H1 (cell line): ENCODE results near the gene IVL. TPM values are rescaled to one million over a fixed set of nuclear protein-coding genes. Genes with fewer than 3 reads are reported as not detected.

Experiments
- CTCF ChIA-PET: fragments of 300-600 bp; sonication (Branson Sonifier 250); formaldehyde crosslinking; loops from one replicate; lab custom pipeline; 2021; ENCODE audit not compliant: partially characterized antibody; lab: Charles Lee
- POLR2A ChIA-PET: fragments of 300-600 bp; sonication (Branson Sonifier 250); formaldehyde crosslinking; loops from one replicate; lab custom pipeline; 2021; ENCODE audit warnings: inconsistent platforms; ENCODE audit not compliant: partially characterized antibody; lab: Charles Lee
- DNase-seq, 2 experiments: peaks; one replicate each; pipeline versions ENCODE4 v3.0.0 to v3.0.0-alpha.2; 2010 to 2022; ENCODE audit warnings: low spot score in 2 of 2, low read depth in 1 of 2, mixed read lengths in 1 of 2
- FAIRE-seq: peaks from 2 replicates; lab custom pipeline; 2011; peaks lifted over from hg19 to GRCh38; lab: Jason Lieb, UNC
- H2AFZ ChIP-seq: 2 replicates; pipeline ENCODE4 v1.8.1; 2012; ENCODE audit warnings: low read length, inconsistent platforms
- H2AK5ac ChIP-seq: 2 replicates; pipeline ENCODE4 v1.6.1; 2013; ENCODE audit warnings: low read depth, low read length
- H2BK120ac ChIP-seq: replicated peaks from 2 replicates; pipeline ENCODE3; 2013; ENCODE audit warnings: low read depth, low read length, inconsistent platforms
- H2BK12ac ChIP-seq: 2 replicates; pipeline ENCODE4 v1.6.1; 2013; ENCODE audit warnings: low read depth, low read length
- H2BK15ac ChIP-seq: 2 replicates; pipeline ENCODE4 v1.6.1; 2013; ENCODE audit warnings: low read length
- H2BK20ac ChIP-seq: 2 replicates; pipeline ENCODE4 v1.6.1; 2013; ENCODE audit warnings: low read length
- H2BK5ac ChIP-seq: 2 replicates; pipeline ENCODE4 v1.6.1; 2013; ENCODE audit warnings: low read depth, low read length
- H3K14ac ChIP-seq: 2 replicates; pipeline ENCODE4 v1.6.1; 2013; ENCODE audit warnings: inconsistent platforms; ENCODE audit not compliant: insufficient read length
- H3K18ac ChIP-seq: 2 replicates; pipeline ENCODE4 v1.6.1; 2013; ENCODE audit warnings: low read length; ENCODE audit errors: extremely low read depth
- H3K23ac ChIP-seq: 2 replicates; pipeline ENCODE4 v1.6.1; 2013; ENCODE audit warnings: inconsistent platforms; ENCODE audit not compliant: insufficient read length
- H3K23me2 ChIP-seq: 2 replicates; pipeline ENCODE4 v1.6.1; 2013; ENCODE audit warnings: low read depth, low read length
- H3K27ac ChIP-seq: 2 replicates; pipeline ENCODE4 v1.6.1; 2011; ENCODE audit warnings: low read depth, low read length, inconsistent platforms
- H3K27me3 ChIP-seq, 4 experiments: replicated peaks in 1 of 4; 1 replicate in 1 of 4; 2 replicates in 3 of 4; pipeline versions ENCODE4 v1.6.1 to v1.8.1; 2011 to 2013; ENCODE audit warnings: low read length in 3 of 4, mild to moderate bottlenecking in 3 of 4, inconsistent platforms in 2 of 4, mixed read lengths in 2 of 4, moderate library complexity in 1 of 4; ENCODE audit not compliant: control insufficient read depth in 3 of 4, insufficient read depth in 3 of 4; ENCODE audit errors: extremely low read depth in 1 of 4
- H3K36me3 ChIP-seq, 4 experiments: 2 replicates each; pipeline versions ENCODE4 v1.6.1 to v1.8.1; 2011 to 2013; ENCODE audit warnings: mild to moderate bottlenecking in 4 of 4, low read length in 3 of 4, moderate library complexity in 2 of 4, control low read depth in 1 of 4, inconsistent platforms in 1 of 4; ENCODE audit not compliant: insufficient read depth in 4 of 4, control insufficient read depth in 2 of 4
- H3K4ac ChIP-seq: replicated peaks from 2 replicates; pipeline ENCODE3; 2013; ENCODE audit warnings: low read length, low read depth, mixed read lengths, inconsistent platforms; ENCODE audit not compliant: insufficient read length
- H3K4me1 ChIP-seq, 4 experiments: replicated peaks in 1 of 4; 1 replicate in 1 of 4; 2 replicates in 3 of 4; pipeline versions ENCODE4 v1.6.1 to v1.8.1; 2011 to 2013; ENCODE audit warnings: low read length in 3 of 4, inconsistent platforms in 2 of 4, mixed read lengths in 1 of 4; ENCODE audit not compliant: insufficient read depth in 4 of 4, control insufficient read depth in 3 of 4
- H3K4me2 ChIP-seq, 2 experiments: 2 replicates each; pipeline versions ENCODE4 v1.6.1 to v1.8.1; 2011 to 2013; ENCODE audit warnings: low read depth in 2 of 2, low read length in 2 of 2, control low read depth in 1 of 2, inconsistent platforms in 1 of 2, mild to moderate bottlenecking in 1 of 2; ENCODE audit not compliant: insufficient read depth in 1 of 2
- H3K4me3 ChIP-seq, 4 experiments: fragments of 200-600, 300-600 bp in 1 of 4; sonication (generic), shearing (Covaris generic), sonication (Bioruptor Twin) in 1 of 4; 2 replicates each; pipeline versions ENCODE4 v1.5.1 to v1.8.1; 2011 to 2016; ENCODE audit warnings: low read length in 4 of 4, low read depth in 3 of 4, control low read depth in 2 of 4, inconsistent platforms in 2 of 4, mild to moderate bottlenecking in 2 of 4, mixed read lengths in 1 of 4, moderate library complexity in 1 of 4; ENCODE audit not compliant: insufficient read depth in 2 of 4; ENCODE audit errors: extremely low read depth in 1 of 4
- H3K56ac ChIP-seq: replicated peaks from 2 replicates; pipeline ENCODE3; 2013; ENCODE audit warnings: low read depth, mild to moderate bottlenecking, mixed read lengths, low read length, inconsistent platforms; ENCODE audit not compliant: insufficient read length
- H3K79me1 ChIP-seq: 2 replicates; pipeline ENCODE4 v1.6.1; 2013; ENCODE audit warnings: low read depth, low read length, control low read depth
- H3K79me2 ChIP-seq, 2 experiments: 2 replicates each; pipeline versions ENCODE4 v1.6.1 to v1.8.1; 2012 to 2013; ENCODE audit warnings: low read length in 2 of 2, mild to moderate bottlenecking in 2 of 2, inconsistent platforms in 1 of 2; ENCODE audit not compliant: insufficient read depth in 2 of 2, control insufficient read depth in 1 of 2
- H3K9ac ChIP-seq, 4 experiments: replicated peaks in 1 of 4; 1 replicate in 1 of 4; 2 replicates in 3 of 4; pipeline versions ENCODE4 v1.6.1 to v1.8.1; 2011 to 2013; ENCODE audit warnings: low read depth in 3 of 4, low read length in 3 of 4, control low read depth in 2 of 4, mild to moderate bottlenecking in 2 of 4, moderate library complexity in 2 of 4, inconsistent platforms in 1 of 4; ENCODE audit errors: extremely low read depth in 1 of 4
- H3K9me3 ChIP-seq, 2 experiments: 2 replicates each; pipeline versions ENCODE4 v1.6.1 to v1.8.1; 2012 to 2013; ENCODE audit warnings: mild to moderate bottlenecking in 2 of 2, moderate library complexity in 2 of 2, control low read depth in 1 of 2, inconsistent platforms in 1 of 2, low read depth in 1 of 2, low read length in 1 of 2, mixed read lengths in 1 of 2; ENCODE audit not compliant: insufficient read depth in 2 of 2
- H4K20me1 ChIP-seq, 2 experiments: replicated peaks in 1 of 2; 2 replicates each; pipeline versions ENCODE3 to v1.8.1; 2011 to 2013; ENCODE audit warnings: inconsistent platforms in 2 of 2, low read length in 2 of 2, mild to moderate bottlenecking in 1 of 2; ENCODE audit not compliant: insufficient read depth in 2 of 2, control insufficient read depth in 1 of 2
- H4K5ac ChIP-seq: 2 replicates; pipeline ENCODE4 v1.6.1; 2013; ENCODE audit warnings: low read length, low read depth, mixed read lengths, inconsistent platforms; ENCODE audit not compliant: insufficient read length
- H4K8ac ChIP-seq: 2 replicates; pipeline ENCODE4 v1.8.0; 2013; ENCODE audit warnings: mild to moderate bottlenecking, moderate library complexity, low read length, inconsistent platforms; ENCODE audit not compliant: insufficient read depth; ENCODE audit errors: extremely low read depth
- H4K91ac ChIP-seq: replicated peaks from 2 replicates; pipeline ENCODE3; 2013; ENCODE audit warnings: low read length, mixed read lengths, inconsistent platforms; ENCODE audit not compliant: insufficient read length
- GABPA ChIP-seq: IDR thresholded peaks from 2 replicates; pipeline ENCODE4 v1.6.1; 2011; ENCODE audit warnings: mild to moderate bottlenecking, low read length, moderate library complexity, borderline replicate concordance; ENCODE audit not compliant: insufficient read depth
- RNF2 ChIP-seq: fragments of 200-900, 300-1000 bp; sonication (generic); IDR thresholded peaks from 2 replicates; pipeline ENCODE4 v1.7.1; 2016; ENCODE audit warnings: borderline replicate concordance, low read depth, mild to moderate bottlenecking, antibody characterized with exemption, low read length; ENCODE audit not compliant: poor library complexity, severe bottlenecking; ENCODE audit errors: missing control alignments
- SAP30 ChIP-seq: fragments of 300-600 bp; sonication (generic); IDR thresholded peaks from 2 replicates; pipeline ENCODE4 v1.7.1; 2012; ENCODE audit warnings: low read length, moderate library complexity, mild to moderate bottlenecking, inconsistent platforms; ENCODE audit not compliant: insufficient read depth, insufficient replicate concordance
- SP4 ChIP-seq: IDR thresholded peaks from 2 replicates; pipeline ENCODE4 v1.6.1; 2012; ENCODE audit warnings: low read length, inconsistent platforms
- TBP ChIP-seq: IDR thresholded peaks from 2 replicates; pipeline ENCODE4 v1.6.1; 2011; ENCODE audit warnings: low read depth, low read length, improper control_type of control experiment
- WGBS, 2 experiments: shearing (Covaris generic) in 1 of 2; methylation state at CpG; one replicate each; pipeline versions ENCODE4 v1.1.6 to v1.1.7; 2013 to 2015; ENCODE audit warnings: low lambda C conversion rate in 2 of 2, mixed read lengths in 2 of 2, inconsistent platforms in 1 of 2, low coverage in 1 of 2, missing lambda C conversion rate in 1 of 2; ENCODE audit not compliant: insufficient replicate concordance in 2 of 2, insufficient coverage in 1 of 2, insufficient read length in 1 of 2; ENCODE audit errors: extremely low coverage in 1 of 2, missing lambda C conversion rate in 1 of 2; 5-methylcytosine and 5-hydroxymethylcytosine counted together
- polyA plus RNA-seq, 7 experiments: library from polyadenylated mRNA; depleted of rRNA in 3 of 7; stranded (reverse) in 5 of 7; unstranded in 2 of 7; fragments of >200 nt in 5 of 7; fragments of 200-250 nt in 2 of 7; gene quantifications; 1 replicate in 5 of 7; 2 replicates in 1 of 7; 4 replicates in 1 of 7; pipeline versions ENCODE4 v1.2.1 to v1.2.3, GENCODE V29; 2011 to 2013; ENCODE audit warnings: missing spikeins in 2 of 7, mixed read lengths in 2 of 7
- total RNA-seq: library from RNA; stranded (reverse); fragmentation: NEBNext Ultra II Directional; extraction: Animal tissue kit (Norgen Biotek cat#: 25700); gene quantifications from 2 replicates; pipeline ENCODE4 v1.2.1, GENCODE V29; 2021
- TF ChIP-seq, protein P1 (sequence below): IDR thresholded peaks from 2 replicates; pipeline ENCODE4 v1.6.1; 2012; ENCODE audit warnings: inconsistent platforms

Gene IVL
- total and polyA plus RNA-seq, 2 of the 8 experiments (the other 6 are each of a cell fraction or from before 2014, with no cell fraction given), result not detected

DNA sequence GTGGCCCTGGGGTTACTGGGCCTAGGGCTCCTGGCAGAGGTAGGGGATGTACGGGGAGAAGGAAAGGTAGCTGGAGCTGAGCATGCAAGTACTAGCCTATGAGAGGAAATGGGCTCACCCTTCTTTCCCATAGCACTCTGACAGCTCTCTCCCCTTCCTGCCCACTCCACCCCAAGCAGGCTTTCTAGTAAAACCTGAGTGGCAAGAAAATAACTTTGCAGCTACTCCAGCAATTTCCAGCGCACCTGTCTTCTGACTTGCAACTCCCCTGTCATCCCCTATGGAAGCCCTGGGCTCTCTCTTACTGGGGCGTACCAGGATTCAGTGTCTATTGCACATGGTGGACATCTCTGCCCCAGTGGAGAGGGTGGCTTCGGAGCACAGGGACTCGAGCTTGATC is 6.7 kb upstream of the IVL start:
- no peaks in the 10 kb centered on the region for H4K20me1 ChIP-seq
- no peak overlapping the region for H2BK12ac ChIP-seq
- H3K23me2 ChIP-seq, result no peaks in the 10 kb centered on the region
- DNase-seq, result no peak
- ChIA-PET POLR2A (interaction anchor here (0.6 kb wide), 1 partner anchor 291 kb away, joined by 3 read pairs; no protein-coding TSS in a partner anchor), CTCF (interaction anchor here (0.8 kb wide), 1 partner anchor 59 kb away, joined by 3 read pairs; no protein-coding TSS in a partner anchor)
- no peak overlapping the region for H3K23ac ChIP-seq
- H3K56ac ChIP-seq, result no peak overlapping the region
- no peak overlapping the region for H3K27ac ChIP-seq
- H2AFZ ChIP-seq, result no peak overlapping the region
- no peaks in the 10 kb centered on the region for H3K79me1 ChIP-seq
- peaks cover 0 to 7% of the 10 kb centered on the region in 2 experiments; a peak in 2 of 4 replicates for H3K9me3 ChIP-seq
- H4K91ac ChIP-seq, result no peak overlapping the region
- no peak overlapping the region for H4K8ac ChIP-seq
- no peak overlapping the region for H2BK5ac ChIP-seq
- no peak overlapping the region for H3K9ac ChIP-seq
- WGBS, 2 experiments, result 93% methylated on average over 5 of the region's 5 CpGs; no CpG with 5 or more reads in 1 of the 2 experiments
- TF ChIP-seq SP4 (no peak), SAP30 (no peak), TBP (no peak), RNF2 (no peak), GABPA (no peak)
- TF ChIP-seq, protein P1, sequence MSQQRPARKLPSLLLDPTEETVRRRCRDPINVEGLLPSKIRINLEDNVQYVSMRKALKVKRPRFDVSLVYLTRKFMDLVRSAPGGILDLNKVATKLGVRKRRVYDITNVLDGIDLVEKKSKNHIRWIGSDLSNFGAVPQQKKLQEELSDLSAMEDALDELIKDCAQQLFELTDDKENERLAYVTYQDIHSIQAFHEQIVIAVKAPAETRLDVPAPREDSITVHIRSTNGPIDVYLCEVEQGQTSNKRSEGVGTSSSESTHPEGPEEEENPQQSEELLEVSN, result no peak
- H3K36me3 ChIP-seq, result no peaks in the 10 kb centered on the region
- H3K27me3 ChIP-seq, result no peaks in the 10 kb centered on the region
- H3K4ac ChIP-seq, result no peak overlapping the region
- no peaks in the 10 kb centered on the region for H3K79me2 ChIP-seq
- no peak overlapping the region for H2AK5ac ChIP-seq
- no peak overlapping the region for H3K14ac ChIP-seq
- H2BK120ac ChIP-seq, result no peak overlapping the region
- no peak overlapping the region for H2BK15ac ChIP-seq
- H4K5ac ChIP-seq, result no peak overlapping the region
- H3K4me3 ChIP-seq, result no peak overlapping the region
- H3K4me2 ChIP-seq, result no peak overlapping the region
- no peak overlapping the region for H3K18ac ChIP-seq
- no peak overlapping the region for H2BK20ac ChIP-seq
- no peak for FAIRE-seq
- H3K4me1 ChIP-seq, result no peaks in the 10 kb centered on the region
